K562 (cell line): ENCODE data around the gene RABEPK. TPM values are rescaled to one million over a fixed set of nuclear protein-coding genes. Genes with fewer than 3 reads are reported as not detected.

Source experiments
- ATAC-seq: fragments of 200-7000 bp; cut with Tn5 transposase; 3 replicates; pipeline ENCODE4 v1.9.1; 2020; ENCODE audit warnings: moderate library complexity
- BruUV-seq: library from RNA; stranded (reverse); fragments of 400-500 nt; replicated peaks from 2 replicates; lab custom pipeline; 2021; lab: Mats Ljungman, UMichigan
- CTCF ChIA-PET: fragments of 300-600 bp; formaldehyde crosslinking; extraction: SDS; loops from one replicate; lab custom pipeline; 2021; ENCODE audit warnings: low intra/inter-chr PET ratio; lab: Yijun Ruan, JAX
- POLR2A ChIA-PET: fragments of 300-600, 350-650 bp; sonication (Branson Sonifier 250); formaldehyde crosslinking; extraction: SDS; loops from one replicate; lab custom pipeline; 2021; ENCODE audit warnings: antibody characterized with exemption, inconsistent platforms; lab: Yijun Ruan, JAX
- DNase-seq, 4 experiments: peaks; one replicate each; pipeline versions ENCODE4 v3.0.0 to v3.0.0-alpha.2; 2011 to 2018; ENCODE audit warnings: low spot score in 3 of 4, mixed read lengths in 3 of 4; ENCODE audit errors: extremely low read depth in 1 of 4
- FAIRE-seq: peaks from 2 replicates; lab custom pipeline; 2011; peaks lifted over from hg19 to GRCh38; lab: Jason Lieb, UNC
- H2AFZ ChIP-seq: 2 replicates; pipeline ENCODE4 v1.6.0; 2011; ENCODE audit warnings: low read depth, low read length, control low read depth, inconsistent platforms
- H3K27ac ChIP-seq: fragments of 200-600 bp; 3 replicates; pipeline ENCODE4 v1.8.0; 2011; ENCODE audit warnings: low read depth, mild to moderate bottlenecking, control low read depth, inconsistent platforms, low read length, moderate library complexity, mixed read lengths; ENCODE audit errors: extremely low read depth
- H3K27me3 ChIP-seq, 2 experiments: fragments of 300-600 bp in 1 of 2; 2 replicates in 1 of 2; 3 replicates in 1 of 2; pipeline versions ENCODE4 v1.6.0 to v1.8.0; 2011; ENCODE audit warnings: inconsistent platforms in 2 of 2, low read length in 2 of 2, mild to moderate bottlenecking in 1 of 2, mixed read lengths in 1 of 2, moderate library complexity in 1 of 2; ENCODE audit not compliant: control insufficient read depth in 2 of 2, insufficient read depth in 2 of 2
- H3K36me3 ChIP-seq: fragments of 300-600 bp; 3 replicates; pipeline ENCODE4 v1.8.0; 2011; ENCODE audit warnings: mild to moderate bottlenecking, low read length, inconsistent platforms; ENCODE audit not compliant: control insufficient read depth, insufficient read depth
- H3K4me1 ChIP-seq, 2 experiments: fragments of 200-600 bp in 1 of 2; replicated peaks in 1 of 2; 2 replicates in 1 of 2; 3 replicates in 1 of 2; pipeline versions ENCODE4 v1.5.1 to v1.8.0; 2011; ENCODE audit warnings: inconsistent platforms in 2 of 2, low read length in 2 of 2, mild to moderate bottlenecking in 1 of 2, mixed read lengths in 1 of 2, moderate library complexity in 1 of 2; ENCODE audit not compliant: control insufficient read depth in 2 of 2, insufficient read depth in 2 of 2
- H3K4me2 ChIP-seq: 2 replicates; pipeline ENCODE4 v1.6.1; 2011; ENCODE audit warnings: low read length, control low read depth, inconsistent platforms, mixed read lengths; ENCODE audit not compliant: insufficient read depth
- H3K4me3 ChIP-seq: fragments of 200-600 bp; sonication (generic), shearing (Covaris generic); 2 replicates; pipeline ENCODE4 v1.5.1; 2016; ENCODE audit warnings: control low read depth, inconsistent platforms
- H3K79me2 ChIP-seq: fragments of 200-600 bp; 3 replicates; pipeline ENCODE4 v1.8.0; 2011; ENCODE audit warnings: low read length, inconsistent platforms; ENCODE audit not compliant: control insufficient read depth, insufficient read depth
- H3K9ac ChIP-seq, 2 experiments: 2 replicates each; pipeline versions ENCODE4 v1.6.0 to v1.6.1; 2011; ENCODE audit warnings: low read depth in 2 of 2, low read length in 2 of 2, control low read depth in 1 of 2, inconsistent platforms in 1 of 2, mild to moderate bottlenecking in 1 of 2, mixed read lengths in 1 of 2; ENCODE audit not compliant: insufficient read depth in 1 of 2
- H3K9me1 ChIP-seq: one replicate; pipeline ENCODE4 v1.6.0; 2011; ENCODE audit warnings: inconsistent platforms, mild to moderate bottlenecking, low read length, moderate library complexity; ENCODE audit not compliant: control insufficient read depth, insufficient read depth
- H3K9me3 ChIP-seq: replicated peaks from 2 replicates; pipeline ENCODE4 v1.5.1; 2011; ENCODE audit warnings: low read depth, low read length, inconsistent platforms; ENCODE audit not compliant: control insufficient read depth, insufficient read depth
- H4K20me1 ChIP-seq: replicated peaks from 2 replicates; pipeline ENCODE4 v1.6.1; 2011; ENCODE audit warnings: low read length, inconsistent platforms, mixed read lengths; ENCODE audit not compliant: control insufficient read depth, insufficient read depth
- ATF7 ChIP-seq: fragments of 450-650 bp; IDR thresholded peaks from 2 replicates; pipeline ENCODE4 v1.7.1; 2014; ENCODE audit warnings: mild to moderate bottlenecking, moderate library complexity
- FIP1L1 ChIP-seq: fragments of 200-400 bp; formaldehyde crosslinking; IDR thresholded peaks from 2 replicates; pipeline ENCODE4 v1.6.1; 2018; ENCODE audit warnings: mild to moderate bottlenecking, low read depth, low read length; ENCODE audit not compliant: poor library complexity, severe bottlenecking
- FOXJ3 ChIP-seq: sonication (generic); formaldehyde crosslinking; IDR thresholded peaks from 2 replicates; pipeline ENCODE4 v1.4.0; 2020; ENCODE audit warnings: mild to moderate bottlenecking, missing genetic modification reagents
- HNRNPK ChIP-seq: fragments of 200-400 bp; formaldehyde crosslinking; IDR thresholded peaks from one replicate; pipeline ENCODE4 v1.6.1; 2018; ENCODE audit warnings: mild to moderate bottlenecking, low read depth, low read length; ENCODE audit not compliant: poor library complexity, severe bottlenecking
- RBBP5 ChIP-seq: fragments of 200-600 bp; sonication (generic); IDR thresholded peaks from 2 replicates; pipeline ENCODE4 v1.6.1; 2012; ENCODE audit warnings: borderline replicate concordance, mild to moderate bottlenecking, low read length, control low read depth, inconsistent platforms; ENCODE audit not compliant: insufficient read depth, poor library complexity, severe bottlenecking
- RBM14 ChIP-seq: fragments of 200-400 bp; formaldehyde crosslinking; IDR thresholded peaks from 2 replicates; pipeline ENCODE4 v1.6.1; 2018; ENCODE audit warnings: low read depth, mild to moderate bottlenecking, low read length, moderate library complexity, borderline replicate concordance; ENCODE audit not compliant: insufficient read depth
- TCF3 ChIP-seq: sonication (generic); formaldehyde crosslinking; IDR thresholded peaks from 2 replicates; pipeline ENCODE4 v1.4.0; 2020; ENCODE audit warnings: mild to moderate bottlenecking, missing genetic modification reagents
- ZBTB9 ChIP-seq: fragments of 450-650 bp; formaldehyde crosslinking; IDR thresholded peaks from 2 replicates; pipeline ENCODE4 v1.4.0; 2020; ENCODE audit warnings: mild to moderate bottlenecking, moderate library complexity
- ZNF699 ChIP-seq: fragments of 250-450 bp; sonication (Bioruptor Pico); IDR thresholded peaks from 2 replicates; pipeline ENCODE4 v1.8.0; 2021; ENCODE audit warnings: mild to moderate bottlenecking, moderate library complexity; ENCODE audit not compliant: insufficient replicate concordance
- WGBS: fragments of 100-300 bp; shearing (Covaris generic); methylation state at CpG from one replicate; pipeline ENCODE4 v1.1.6; 2016; ENCODE audit warnings: low coverage, mixed read lengths; ENCODE audit not compliant: insufficient coverage; ENCODE audit errors: missing lambda C conversion rate; 5-methylcytosine and 5-hydroxymethylcytosine counted together
- in situ Hi-C: fragments of 300-500 bp; cut with MboI; formaldehyde crosslinking; loops from 4 replicates; pipeline ENCODE4 v1.15.0; 2018; ENCODE audit warnings: inconsistent platforms, mixed read lengths
- intact Hi-C: fragments of 100-400 bp; cut with micrococcal nuclease; formaldehyde crosslinking; loops from 2 replicates; pipeline ENCODE4 v1.14.2; 2022
- polyA plus RNA-seq, 8 experiments: library from polyadenylated mRNA; depleted of rRNA in 4 of 8; stranded (reverse) in 5 of 8; unstranded in 3 of 8; fragments of >200 nt; fragmentation: Nextera tagmentation in 2 of 8; fragmentation: Illumina TruSeq in 1 of 8; extraction: Ambion mirVana in 2 of 8; extraction: Trizol in 1 of 8; gene quantifications; 2 replicates each; pipeline versions ENCODE4 v1.2.1 to v1.2.3, GENCODE V29; 2011 to 2014; ENCODE audit warnings: inconsistent platforms in 1 of 8, missing spikeins in 1 of 8
- total RNA-seq, 7 experiments: library from RNA; depleted of rRNA in 6 of 7; stranded (reverse); fragments of >200 nt in 6 of 7; fragmentation: Illumina TruSeq in 2 of 7; extraction: Trizol in 2 of 7; gene quantifications; 2 replicates each; pipeline versions ENCODE4 v1.2.1 to v1.2.3, GENCODE V29; 2011 to 2021; ENCODE audit warnings: low replicate concordance in 1 of 7
- TF ChIP-seq, protein P1 (sequence below): fragments of 450-650 bp; formaldehyde crosslinking; IDR thresholded peaks from 2 replicates; pipeline ENCODE4 v1.4.0; 2020; ENCODE audit warnings: mild to moderate bottlenecking, moderate library complexity

Gene RABEPK
- total and polyA plus RNA-seq, 9 of the 15 experiments (the other 6 are each of a cell fraction or from before 2014, with no cell fraction given), result 38.3 to 113 (median 52.8) TPM

GRCh38 chr9:125183054-125183453 is 17.3 kb upstream of the RABEPK start:
- DNase-seq, result no peak
- in situ Hi-C loops (no loop called here), intact Hi-C loops (no loop called here)
- Histone ChIP-seq H3K27me3 (no peaks in the 10 kb centered on the region), H3K4me3 (no peak overlapping the region), H3K4me2 (no peak overlapping the region), H3K9me1 (no peaks in the 10 kb centered on the region), H3K4me1 (peaks cover 3 to 5% of the 10 kb centered on the region in 2 experiments; a peak in 4 of 5 replicates), H3K9ac (no peak overlapping the region), H3K27ac (no peak overlapping the region), H3K79me2 (peaks cover 95% of the 10 kb centered on the region), H3K36me3 (peaks cover 15% of the 10 kb centered on the region; the same call in 2 of the 3 replicates), H4K20me1 (no peaks in the 10 kb centered on the region), H3K9me3 (no peaks in the 10 kb centered on the region), H2AFZ (no peak overlapping the region)
- POLR2A ChIA-PET, result no interaction called here
- ATAC-seq, result no peak
- TF ChIP-seq TCF3 (no peak), ATF7 (no peak), FIP1L1 (no peak), FOXJ3 (no peak), RBBP5 (no peak), ZNF699 (no peak), RBM14 (no peak), ZBTB9 (CRISPR knock-in tag) (no peak), HNRNPK (no peak)
- TF ChIP-seq, protein P1, sequence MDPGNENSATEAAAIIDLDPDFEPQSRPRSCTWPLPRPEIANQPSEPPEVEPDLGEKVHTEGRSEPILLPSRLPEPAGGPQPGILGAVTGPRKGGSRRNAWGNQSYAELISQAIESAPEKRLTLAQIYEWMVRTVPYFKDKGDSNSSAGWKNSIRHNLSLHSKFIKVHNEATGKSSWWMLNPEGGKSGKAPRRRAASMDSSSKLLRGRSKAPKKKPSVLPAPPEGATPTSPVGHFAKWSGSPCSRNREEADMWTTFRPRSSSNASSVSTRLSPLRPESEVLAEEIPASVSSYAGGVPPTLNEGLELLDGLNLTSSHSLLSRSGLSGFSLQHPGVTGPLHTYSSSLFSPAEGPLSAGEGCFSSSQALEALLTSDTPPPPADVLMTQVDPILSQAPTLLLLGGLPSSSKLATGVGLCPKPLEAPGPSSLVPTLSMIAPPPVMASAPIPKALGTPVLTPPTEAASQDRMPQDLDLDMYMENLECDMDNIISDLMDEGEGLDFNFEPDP (CRISPR knock-in tag), result no peak
- CTCF ChIA-PET, result no interaction called here
- WGBS, result 82% methylated on average over 2 of the region's 2 CpGs
- BruUV-seq, result no TSS peak
- no peak for FAIRE-seq
